Upper lobe of right lung (tissue), 1 donor: Measurements from ENCODE around the gene MBOAT2. TPM values are rescaled to one million over a fixed set of nuclear protein-coding genes. Genes with fewer than 3 reads are reported as not detected.

Source experiments
- ATAC-seq: fragments of 200-7000 bp; cut with Tn5 transposase; one replicate; pipeline ENCODE4 v1.9.1; 2020; ENCODE audit warnings: mild to moderate bottlenecking, moderate library complexity
- DNase-seq: peaks from one replicate; pipeline ENCODE4 v3.0.0-alpha.2; 2020
- H3K27ac ChIP-seq: fragments of 200-600 bp; one replicate; pipeline ENCODE4 v1.8.0; 2022
- H3K27me3 ChIP-seq: fragments of 200-600 bp; one replicate; pipeline ENCODE4 v1.8.0; 2022; ENCODE audit warnings: mild to moderate bottlenecking
- H3K36me3 ChIP-seq: fragments of 200-600 bp; one replicate; pipeline ENCODE4 v1.8.0; 2022
- H3K4me1 ChIP-seq: fragments of 200-600 bp; one replicate; pipeline ENCODE4 v1.8.0; 2022
- H3K4me3 ChIP-seq: fragments of 200-600 bp; one replicate; pipeline ENCODE4 v1.8.0; 2022; ENCODE audit warnings: mild to moderate bottlenecking
- H3K9me3 ChIP-seq: fragments of 200-600 bp; one replicate; pipeline ENCODE4 v1.8.0; 2022
- intact Hi-C: fragments of 100-400 bp; cut with DNase I; formaldehyde crosslinking; loops from one replicate; pipeline ENCODE4 v1.11.0; 2022
- total RNA-seq: library from RNA; stranded (reverse); fragmentation: NEBNext Ultra II Directional; extraction: Animal tissue kit (Norgen Biotek cat#: 25700); gene quantifications from one replicate; pipeline ENCODE4 v1.2.1, GENCODE V29; 2021
- TF ChIP-seq, protein P1 (sequence below): fragments of 200-600 bp; IDR thresholded peaks from one replicate; pipeline ENCODE4 v1.8.0; 2022; ENCODE audit warnings: antibody characterized with exemption
- donor health status: DM: no; HTN: yes; CAD: no; lungs with severe emphysema.

The MBOAT2 gene
- total RNA-seq, 1 donor from 2014 or later = 31.4 TPM

DNA sequence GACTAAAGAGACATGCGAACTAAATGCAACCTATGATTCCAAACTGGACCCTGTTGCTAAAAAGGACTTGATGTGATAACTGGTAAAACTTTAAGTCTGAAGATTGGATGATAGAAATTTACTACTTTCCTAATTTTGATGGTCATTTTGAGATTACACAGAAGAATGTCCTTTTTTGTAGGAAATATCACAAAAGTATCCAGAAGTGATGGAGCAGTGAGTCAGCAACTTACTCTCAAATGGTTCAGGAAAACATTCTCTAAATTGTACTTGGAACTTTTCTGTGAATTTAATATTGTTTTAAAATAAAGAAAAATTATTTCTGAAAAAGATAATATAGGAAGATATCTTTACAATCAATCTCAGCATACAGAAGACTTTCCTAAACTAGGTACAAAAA lies 19.9 kb downstream of the MBOAT2 start:
- TF ChIP-seq, protein P1, sequence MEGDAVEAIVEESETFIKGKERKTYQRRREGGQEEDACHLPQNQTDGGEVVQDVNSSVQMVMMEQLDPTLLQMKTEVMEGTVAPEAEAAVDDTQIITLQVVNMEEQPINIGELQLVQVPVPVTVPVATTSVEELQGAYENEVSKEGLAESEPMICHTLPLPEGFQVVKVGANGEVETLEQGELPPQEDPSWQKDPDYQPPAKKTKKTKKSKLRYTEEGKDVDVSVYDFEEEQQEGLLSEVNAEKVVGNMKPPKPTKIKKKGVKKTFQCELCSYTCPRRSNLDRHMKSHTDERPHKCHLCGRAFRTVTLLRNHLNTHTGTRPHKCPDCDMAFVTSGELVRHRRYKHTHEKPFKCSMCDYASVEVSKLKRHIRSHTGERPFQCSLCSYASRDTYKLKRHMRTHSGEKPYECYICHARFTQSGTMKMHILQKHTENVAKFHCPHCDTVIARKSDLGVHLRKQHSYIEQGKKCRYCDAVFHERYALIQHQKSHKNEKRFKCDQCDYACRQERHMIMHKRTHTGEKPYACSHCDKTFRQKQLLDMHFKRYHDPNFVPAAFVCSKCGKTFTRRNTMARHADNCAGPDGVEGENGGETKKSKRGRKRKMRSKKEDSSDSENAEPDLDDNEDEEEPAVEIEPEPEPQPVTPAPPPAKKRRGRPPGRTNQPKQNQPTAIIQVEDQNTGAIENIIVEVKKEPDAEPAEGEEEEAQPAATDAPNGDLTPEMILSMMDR = no peak
- DNase-seq (no peak), ATAC-seq (no peak)
- H3K4me1 ChIP-seq = no peaks in the 10 kb centered on the region
- H3K4me3 ChIP-seq = no peak overlapping the region
- intact Hi-C loops = no loop called here
- H3K9me3 ChIP-seq = no peaks in the 10 kb centered on the region
- H3K27ac ChIP-seq = no peak overlapping the region
- H3K36me3 ChIP-seq = no peaks in the 10 kb centered on the region
- no peaks in the 10 kb centered on the region for H3K27me3 ChIP-seq

DNA sequence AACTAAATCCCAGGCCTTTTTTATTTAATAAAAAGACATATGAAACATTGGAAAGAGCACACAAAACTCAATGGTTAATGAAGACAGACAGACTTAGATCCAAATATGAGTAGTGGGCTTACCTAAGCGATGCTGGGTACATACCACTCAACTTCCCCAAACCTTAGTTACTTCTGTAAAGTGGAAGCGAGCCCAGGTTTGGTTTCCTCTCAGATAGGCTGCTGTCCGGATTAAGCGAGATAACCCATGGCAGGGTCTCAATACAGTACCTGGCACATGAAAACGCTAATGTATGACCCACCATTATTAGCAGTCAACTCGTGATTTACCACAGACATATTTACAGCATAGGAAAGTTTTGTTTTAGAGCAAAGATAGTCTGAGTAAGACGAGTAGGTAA lies 21.6 kb downstream of the MBOAT2 start:
- Histone ChIP-seq H3K9me3 (no peaks in the 10 kb centered on the region), H3K36me3 (no peaks in the 10 kb centered on the region), H3K27ac (no peak overlapping the region), H3K27me3 (no peaks in the 10 kb centered on the region), H3K4me1 (no peaks in the 10 kb centered on the region), H3K4me3 (no peak overlapping the region)
- no peak for ATAC-seq
- intact Hi-C loops = no loop called here
- DNase-seq = no peak
- TF ChIP-seq, protein P1 = no peak

DNA sequence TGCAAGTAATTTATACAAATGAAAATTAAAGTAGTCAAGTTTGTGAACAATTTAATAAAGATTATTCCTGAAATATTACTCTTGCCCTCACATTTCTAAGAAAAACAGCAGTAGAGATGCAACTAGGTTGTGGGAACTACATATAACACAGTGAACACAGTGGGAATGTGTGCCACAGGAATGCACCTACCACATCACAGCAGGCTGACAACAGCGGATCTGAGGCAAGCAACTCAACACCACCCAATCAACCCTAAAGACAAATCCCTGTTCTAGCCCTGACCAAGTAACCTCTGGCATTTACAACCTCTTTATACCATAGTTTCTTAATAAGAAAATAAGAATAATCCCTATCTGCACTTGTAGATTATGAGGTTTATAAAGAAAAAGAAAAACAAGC lies 23.4 kb downstream of the MBOAT2 start:
- no peaks in the 10 kb centered on the region for H3K27me3 ChIP-seq
- ATAC-seq (no peak), DNase-seq (no peak)
- intact Hi-C loops = no loop called here
- no peaks in the 10 kb centered on the region for H3K36me3 ChIP-seq
- no peaks in the 10 kb centered on the region for H3K9me3 ChIP-seq
- H3K4me3 ChIP-seq = no peak overlapping the region
- TF ChIP-seq, protein P1 = no peak
- H3K4me1 ChIP-seq = no peaks in the 10 kb centered on the region
- no peak overlapping the region for H3K27ac ChIP-seq

DNA sequence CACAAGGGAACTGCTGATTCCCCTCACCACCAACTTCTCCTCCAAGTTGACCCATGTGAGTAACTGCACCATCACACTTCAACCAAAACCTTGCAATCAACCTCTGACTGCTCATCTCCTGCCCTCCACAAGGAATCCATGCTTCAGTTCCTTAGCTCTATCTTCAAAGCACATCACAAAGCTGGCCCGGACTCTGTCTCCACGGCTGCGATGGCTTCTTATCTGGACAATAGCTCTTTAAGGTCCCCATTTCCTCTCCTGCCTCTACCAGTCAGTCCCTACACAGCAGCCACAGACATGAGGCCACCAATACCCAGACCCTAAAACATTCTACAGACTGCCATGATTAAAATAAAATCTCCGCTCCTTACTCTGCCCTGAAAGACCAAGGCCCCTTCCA lies 25.7 kb downstream of the MBOAT2 start:
- H3K4me3 ChIP-seq = no peak overlapping the region
- H3K27ac ChIP-seq = no peak overlapping the region
- H3K27me3 ChIP-seq = no peaks in the 10 kb centered on the region
- no peaks in the 10 kb centered on the region for H3K36me3 ChIP-seq
- ATAC-seq (no peak), DNase-seq (no peak)
- intact Hi-C loops = no loop called here
- TF ChIP-seq, protein P1 = no peak
- H3K4me1 ChIP-seq = no peaks in the 10 kb centered on the region
- no peaks in the 10 kb centered on the region for H3K9me3 ChIP-seq

DNA sequence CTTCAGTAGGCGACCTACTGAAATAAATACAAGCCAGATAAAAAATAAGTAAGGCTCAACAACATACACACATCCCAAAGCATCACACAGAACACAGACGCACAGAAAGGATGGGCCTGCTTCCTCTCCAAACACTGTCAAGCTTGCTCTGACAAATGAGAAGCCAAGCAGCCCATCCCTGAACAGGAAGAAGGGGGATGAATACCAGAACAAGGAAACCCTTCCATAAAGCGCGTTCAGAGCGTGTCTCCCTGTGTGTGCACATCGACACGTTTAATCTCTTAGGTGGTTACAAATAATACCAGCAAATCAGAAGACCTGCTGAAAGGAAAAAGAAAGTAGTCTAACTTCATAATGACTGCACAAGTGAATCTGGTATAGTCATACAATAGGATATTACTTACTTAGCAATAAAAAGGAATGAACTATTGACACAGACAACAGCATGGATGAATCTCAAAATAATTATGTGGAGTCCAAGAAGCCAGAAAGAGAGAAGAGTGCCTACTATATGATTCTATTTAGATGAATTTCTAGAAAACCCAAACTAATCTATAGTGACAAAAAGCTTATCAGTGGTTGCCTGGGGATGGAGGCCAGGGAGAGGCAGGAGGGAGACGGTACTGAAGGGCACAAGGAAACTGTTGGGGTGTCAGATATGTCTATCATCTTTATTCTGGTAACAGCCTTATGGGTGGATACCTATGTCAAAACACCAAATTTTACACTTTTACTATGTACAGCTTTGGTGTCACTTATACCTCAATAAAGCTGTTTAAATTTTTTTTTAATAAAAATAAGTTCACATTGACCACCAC lies 26.8 kb downstream of the MBOAT2 start:
- Histone ChIP-seq H3K27ac (no peak overlapping the region), H3K9me3 (no peaks in the 10 kb centered on the region), H3K4me3 (no peak overlapping the region), H3K4me1 (no peaks in the 10 kb centered on the region), H3K36me3 (no peaks in the 10 kb centered on the region), H3K27me3 (no peaks in the 10 kb centered on the region)
- intact Hi-C loops = no loop called here
- no peak for DNase-seq
- peak; percentile 49 for ATAC-seq
- TF ChIP-seq, protein P1 = no peak
